ENCODE data around the gene OR52B2. TPM values are rescaled to one million over a fixed set of nuclear protein-coding genes. Genes with fewer than 3 reads are reported as not detected.
A peak's percentile ranks its signal among the peaks of the same experiment; 100 is the strongest.

Gene OR52B2
- total RNA-seq (0.57 TPM in 1 of 2 replicates, not detected in the other), polyA plus RNA-seq (not detected in 2 replicates)

DNA sequence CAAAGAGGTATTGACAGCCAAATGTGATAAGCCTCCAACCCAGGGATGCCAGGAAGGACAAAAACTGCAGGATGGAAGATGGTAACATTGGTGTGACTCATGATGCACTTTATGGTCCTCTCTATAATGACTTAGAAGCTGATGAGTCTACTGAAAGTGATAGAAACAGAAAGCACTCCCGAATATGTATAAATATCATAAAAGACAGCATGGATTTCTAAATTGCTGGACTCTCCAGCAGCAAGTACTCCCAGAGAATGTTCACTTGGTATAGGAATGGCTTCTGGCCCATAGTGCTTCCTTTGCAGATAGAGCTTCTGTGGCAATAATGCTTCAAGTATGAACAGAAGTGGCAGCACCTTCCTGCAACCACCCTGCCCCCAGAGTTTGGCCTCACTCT, at the start of gene OR52B2:
OR52B2 (minus strand) TSS at position 101 of the 400 bp plus-strand sequence; CDS start at position 101, 0 bp downstream.
- H3K27ac ChIP-seq: no peak within 1 kb of the TSS
- no peaks in the 10 kb centered on the region for H3K36me3 ChIP-seq
- no peak for DNase-seq (ENCODE audit: low read depth in 1 of 2, low spot score in 1 of 2)
- no peaks in the 10 kb centered on the region for H3K9me3 ChIP-seq (ENCODE audit: low read depth)
- no peaks in the 10 kb centered on the region for H3K4me1 ChIP-seq (ENCODE audit: low read depth)
- no peak within 1 kb of the TSS for H3K4me3 ChIP-seq
- TF ChIP-seq, protein P1, sequence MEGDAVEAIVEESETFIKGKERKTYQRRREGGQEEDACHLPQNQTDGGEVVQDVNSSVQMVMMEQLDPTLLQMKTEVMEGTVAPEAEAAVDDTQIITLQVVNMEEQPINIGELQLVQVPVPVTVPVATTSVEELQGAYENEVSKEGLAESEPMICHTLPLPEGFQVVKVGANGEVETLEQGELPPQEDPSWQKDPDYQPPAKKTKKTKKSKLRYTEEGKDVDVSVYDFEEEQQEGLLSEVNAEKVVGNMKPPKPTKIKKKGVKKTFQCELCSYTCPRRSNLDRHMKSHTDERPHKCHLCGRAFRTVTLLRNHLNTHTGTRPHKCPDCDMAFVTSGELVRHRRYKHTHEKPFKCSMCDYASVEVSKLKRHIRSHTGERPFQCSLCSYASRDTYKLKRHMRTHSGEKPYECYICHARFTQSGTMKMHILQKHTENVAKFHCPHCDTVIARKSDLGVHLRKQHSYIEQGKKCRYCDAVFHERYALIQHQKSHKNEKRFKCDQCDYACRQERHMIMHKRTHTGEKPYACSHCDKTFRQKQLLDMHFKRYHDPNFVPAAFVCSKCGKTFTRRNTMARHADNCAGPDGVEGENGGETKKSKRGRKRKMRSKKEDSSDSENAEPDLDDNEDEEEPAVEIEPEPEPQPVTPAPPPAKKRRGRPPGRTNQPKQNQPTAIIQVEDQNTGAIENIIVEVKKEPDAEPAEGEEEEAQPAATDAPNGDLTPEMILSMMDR (IDR thresholded peaks at IDR 0.05; ENCODE audit: low read depth, low read length): no peak
- H3K27me3 ChIP-seq: no peaks in the 10 kb centered on the region

DNA sequence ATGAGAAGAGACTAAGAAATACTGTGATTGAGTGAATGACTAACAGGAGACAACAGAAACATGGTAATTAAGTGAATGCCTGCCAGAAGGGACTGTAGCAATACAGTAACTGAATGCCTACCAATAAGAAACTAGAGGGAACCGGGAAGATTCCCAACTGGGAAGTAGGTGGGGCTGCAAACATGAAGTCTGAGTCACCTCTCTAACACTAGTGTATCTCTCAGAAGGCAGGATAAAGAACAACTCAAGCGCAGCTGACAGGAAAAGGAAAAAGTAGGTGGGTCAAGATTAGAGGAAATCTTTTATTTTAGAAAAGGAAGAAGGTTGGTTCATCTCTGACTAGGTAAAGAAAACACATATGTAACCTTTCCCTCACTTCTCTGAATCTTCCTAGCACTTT, 49.2 kb upstream of the OR52B2 start:
- H3K9me3 ChIP-seq (ENCODE audit: low read depth): no peaks in the 10 kb centered on the region
- peaks cover 39% of the 10 kb centered on the region for H3K36me3 ChIP-seq
- H3K4me3 ChIP-seq: no peak overlapping the region
- H3K27ac ChIP-seq: no peak overlapping the region
- no peaks in the 10 kb centered on the region for H3K27me3 ChIP-seq
- TF ChIP-seq, protein P1 (IDR thresholded peaks at IDR 0.05; ENCODE audit: low read depth, low read length): no peak
- peaks cover 16% of the 10 kb centered on the region for H3K4me1 ChIP-seq (ENCODE audit: low read depth)
- DNase-seq (ENCODE audit: low read depth in 1 of 2, low spot score in 1 of 2): peak in 1 of 2 donors; percentile 88

DNA sequence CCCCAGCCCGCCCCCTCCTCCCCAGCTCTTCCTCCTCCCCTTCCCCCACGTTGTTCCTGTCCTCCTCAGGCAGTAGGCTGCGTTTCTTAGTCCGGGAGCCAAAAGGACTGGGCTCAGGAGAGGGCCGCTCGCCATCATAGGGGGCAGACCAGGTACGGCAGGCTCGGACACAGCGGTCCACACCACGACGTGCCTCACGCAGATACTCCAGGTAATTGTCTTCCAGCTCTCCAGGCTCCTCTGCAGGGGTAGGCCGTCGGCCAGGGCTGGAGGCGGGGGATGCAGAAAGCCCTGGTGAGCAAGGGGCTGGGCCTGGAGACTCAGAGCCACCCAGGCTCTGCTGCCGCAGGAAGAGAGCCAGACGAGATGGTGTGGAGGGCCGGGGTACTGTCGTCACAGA, 47.6 kb upstream of the OR52B2 start:
- TF ChIP-seq, protein P1 (IDR thresholded peaks at IDR 0.05; ENCODE audit: low read depth, low read length): no peak
- peaks cover 49% of the 10 kb centered on the region for H3K36me3 ChIP-seq
- H3K4me3 ChIP-seq: no peak overlapping the region
- H3K27me3 ChIP-seq: no peaks in the 10 kb centered on the region
- DNase-seq (ENCODE audit: low read depth in 1 of 2, low spot score in 1 of 2): no peak
- no peak overlapping the region for H3K27ac ChIP-seq
- H3K9me3 ChIP-seq (ENCODE audit: low read depth): no peaks in the 10 kb centered on the region
- peaks cover 16% of the 10 kb centered on the region for H3K4me1 ChIP-seq (ENCODE audit: low read depth)

DNA sequence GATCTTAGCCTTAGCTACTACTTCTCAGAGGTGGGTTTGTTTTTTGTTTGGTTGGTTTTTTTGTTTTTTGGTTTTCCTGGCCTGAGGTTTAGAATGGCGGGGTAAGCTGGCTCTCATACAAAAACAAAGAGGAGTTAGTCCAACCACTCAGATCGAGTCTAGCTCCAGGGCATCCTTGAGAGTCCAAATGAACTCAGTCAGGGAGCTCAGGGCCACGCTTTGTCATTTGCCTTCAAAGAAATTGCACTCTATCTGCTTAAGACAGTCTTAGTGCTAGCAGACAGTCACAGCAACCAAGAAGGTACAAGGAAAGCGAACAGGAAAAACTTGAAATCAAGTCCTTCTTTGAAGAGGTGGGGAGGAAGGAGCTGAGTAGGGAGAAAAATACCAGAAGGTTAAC, 46.4 kb upstream of the OR52B2 start:
- DNase-seq (ENCODE audit: low read depth in 1 of 2, low spot score in 1 of 2): no peak
- TF ChIP-seq, protein P1 (IDR thresholded peaks at IDR 0.05; ENCODE audit: low read depth, low read length): no peak
- no peak overlapping the region for H3K4me3 ChIP-seq
- H3K27ac ChIP-seq: no peak overlapping the region
- H3K4me1 ChIP-seq (ENCODE audit: low read depth): peaks cover 13% of the 10 kb centered on the region
- H3K9me3 ChIP-seq (ENCODE audit: low read depth): no peaks in the 10 kb centered on the region
- peaks cover 44% of the 10 kb centered on the region for H3K36me3 ChIP-seq
- H3K27me3 ChIP-seq: no peaks in the 10 kb centered on the region

DNA sequence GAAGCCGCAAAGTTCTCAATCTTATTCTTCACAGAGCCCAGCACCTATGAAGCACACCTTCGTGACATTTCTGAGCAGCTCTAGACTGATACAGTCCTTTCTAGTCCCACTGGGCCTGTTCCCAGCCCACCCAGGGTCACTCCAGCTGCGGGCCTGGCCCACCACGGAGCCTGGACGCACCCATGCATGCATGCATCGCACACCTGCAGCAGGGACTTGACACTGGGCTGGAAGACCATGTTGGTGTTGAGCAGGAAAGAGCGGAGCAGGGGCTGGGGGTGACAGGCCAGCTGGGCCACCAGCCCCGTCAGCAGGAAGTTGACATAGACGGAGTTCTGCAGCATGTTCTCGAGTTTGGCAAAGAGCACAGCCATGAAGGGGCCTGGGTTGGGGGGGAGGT, 44.4 kb upstream of the OR52B2 start:
- H3K27me3 ChIP-seq: no peaks in the 10 kb centered on the region
- H3K4me1 ChIP-seq (ENCODE audit: low read depth): no peaks in the 10 kb centered on the region
- no peak for DNase-seq (ENCODE audit: low read depth in 1 of 2, low spot score in 1 of 2)
- H3K9me3 ChIP-seq (ENCODE audit: low read depth): no peaks in the 10 kb centered on the region
- no peak overlapping the region for H3K27ac ChIP-seq
- peaks cover 51% of the 10 kb centered on the region for H3K36me3 ChIP-seq
- TF ChIP-seq, protein P1 (IDR thresholded peaks at IDR 0.05; ENCODE audit: low read depth, low read length): no peak
- no peak overlapping the region for H3K4me3 ChIP-seq
